Smooth muscle cell (in vitro differentiated cells): Measurements from ENCODE around the gene LRPAP1. TPM values are rescaled to one million over a fixed set of nuclear protein-coding genes. Genes with fewer than 3 reads are reported as not detected.
"Not testable (repeated sequence)": the region's sequence is repeated elsewhere in the genome, so short reads cannot be mapped to it uniquely, and the experiment has no call there.

Source experiments
- DNase-seq: peaks from one replicate; lab custom pipeline; 2025; ENCODE audit not compliant: unreplicated experiment; lab: John Stamatoyannopoulos, UW
- H2AFZ ChIP-seq: fragments of 200-600 bp; sonication (generic); 2 replicates; pipeline ENCODE4 v1.6.0; 2016; ENCODE audit warnings: antibody characterized with exemption, low read depth, mild to moderate bottlenecking
- H3F3A ChIP-seq: fragments of 200-600 bp; sonication (generic); 2 replicates; pipeline ENCODE4 v1.6.0; 2017; ENCODE audit warnings: antibody characterized with exemption, low read depth
- H3K27ac ChIP-seq: fragments of 200-600 bp; sonication (generic); 2 replicates; pipeline ENCODE4 v1.5.1; 2016; ENCODE audit warnings: low read depth, mild to moderate bottlenecking
- H3K27me3 ChIP-seq: fragments of 200-600 bp; sonication (generic); 2 replicates; pipeline ENCODE4 v1.6.1; 2016; ENCODE audit warnings: low read depth, mild to moderate bottlenecking
- H3K36me3 ChIP-seq: fragments of 200-600 bp; sonication (generic); 2 replicates; pipeline ENCODE4 v1.5.1; 2016; ENCODE audit warnings: low read depth
- H3K4me1 ChIP-seq: fragments of 200-600 bp; sonication (generic); 2 replicates; pipeline ENCODE4 v1.5.1; 2016; ENCODE audit warnings: low read depth
- H3K4me2 ChIP-seq: fragments of 200-600 bp; sonication (generic); 2 replicates; pipeline ENCODE4 v1.6.0; 2016; ENCODE audit warnings: mild to moderate bottlenecking
- H3K4me3 ChIP-seq: fragments of 200-600 bp; sonication (generic); 2 replicates; pipeline ENCODE4 v1.5.1; 2016; ENCODE audit warnings: mild to moderate bottlenecking
- H3K79me2 ChIP-seq: fragments of 200-600 bp; sonication (generic); 2 replicates; pipeline ENCODE4 v1.6.0; 2016; ENCODE audit warnings: low read depth, mild to moderate bottlenecking
- H3K9ac ChIP-seq: fragments of 200-600 bp; sonication (generic); 2 replicates; pipeline ENCODE4 v1.6.0; 2016; ENCODE audit warnings: low read depth
- H3K9me3 ChIP-seq: fragments of 200-600 bp; sonication (generic); replicated peaks from 2 replicates; pipeline ENCODE4 v1.5.1; 2016; ENCODE audit warnings: low read depth
- H4K20me1 ChIP-seq: fragments of 200-600 bp; sonication (generic); 2 replicates; pipeline ENCODE4 v1.6.0; 2016; ENCODE audit warnings: low read depth
- CTCF ChIP-seq: fragments of 200-600 bp; sonication (generic); IDR thresholded peaks from 2 replicates; pipeline ENCODE4 v1.5.1; 2017; ENCODE audit warnings: borderline replicate concordance, mild to moderate bottlenecking, antibody characterized with exemption; ENCODE audit not compliant: insufficient read depth, poor library complexity, severe bottlenecking
- WGBS: methylation state at CpG from one replicate; pipeline ENCODE4 v1.1.7; 2016; ENCODE audit warnings: low lambda C conversion rate; 5-methylcytosine and 5-hydroxymethylcytosine counted together
- polyA plus RNA-seq: library from polyadenylated mRNA; unstranded; fragments of >200 nt; fragmentation: Nextera tagmentation; extraction: Ambion mirVana; gene quantifications from 2 replicates; pipeline ENCODE4 v1.2.1, GENCODE V29; 2016
- total RNA-seq: library from RNA; depleted of rRNA; stranded (reverse); fragments of >200 nt; gene quantifications from 2 replicates; pipeline ENCODE4 v1.2.3, GENCODE V29; 2014

LRPAP1 gene
- total and polyA plus RNA-seq, 2 experiments from 2014 or later: 82.6 to 277 TPM

DNA sequence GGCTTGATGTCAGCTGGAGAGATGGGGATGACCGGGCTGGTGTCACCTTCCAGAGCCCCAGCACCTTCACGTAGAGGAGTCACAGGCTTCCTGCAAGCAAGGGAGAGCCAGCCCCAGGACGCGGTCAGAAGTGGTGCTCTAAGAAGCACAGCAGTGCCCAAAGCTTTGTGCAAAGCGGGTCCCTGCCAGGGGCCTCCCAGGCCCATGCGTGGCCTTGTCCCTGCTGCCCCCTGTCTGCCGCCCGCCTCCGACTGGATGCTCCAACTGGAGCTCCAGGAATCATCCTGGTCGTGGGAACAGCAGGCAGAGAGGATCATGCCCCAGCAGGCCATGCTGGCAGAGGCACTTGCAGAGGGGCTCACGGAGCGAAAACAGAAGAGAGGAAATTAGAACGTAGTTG lies 40.1 kb upstream of the LRPAP1 start:
- WGBS: 79% methylated on average over 13 of the region's 13 CpGs
- no peaks in the 10 kb centered on the region for H3K36me3 ChIP-seq
- H3K9me3 ChIP-seq: no peaks in the 10 kb centered on the region
- no peak overlapping the region for H3K27ac ChIP-seq
- no peaks in the 10 kb centered on the region for H3F3A ChIP-seq
- no peaks in the 10 kb centered on the region for H3K4me1 ChIP-seq
- no peak overlapping the region for H3K4me3 ChIP-seq
- H3K79me2 ChIP-seq: no peaks in the 10 kb centered on the region
- no peak overlapping the region for H3K9ac ChIP-seq
- no peak for DNase-seq
- H3K4me2 ChIP-seq: no peak overlapping the region
- no peaks in the 10 kb centered on the region for H4K20me1 ChIP-seq
- no peaks in the 10 kb centered on the region for H3K27me3 ChIP-seq
- H2AFZ ChIP-seq: no peak overlapping the region
- no peak for TF ChIP-seq CTCF

DNA sequence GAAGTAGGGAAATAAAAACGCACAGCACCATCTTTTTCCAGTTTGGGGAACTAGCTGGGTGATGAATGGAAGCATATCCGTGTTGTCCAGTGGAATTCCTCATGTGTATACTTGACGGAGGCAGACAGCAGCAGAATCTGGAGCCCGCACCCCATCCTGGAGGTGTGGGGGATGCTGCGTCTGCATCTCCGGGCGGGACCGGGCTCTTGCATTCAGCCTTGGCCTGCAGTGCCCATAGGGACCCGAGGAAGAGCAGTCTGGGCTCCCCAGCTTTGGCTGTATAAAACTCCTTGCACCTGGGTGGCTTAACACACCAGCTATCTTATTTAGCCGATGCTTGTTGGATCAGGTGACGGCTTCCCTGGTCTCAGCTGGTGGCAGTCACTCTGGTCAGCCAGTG lies 39.7 kb upstream of the LRPAP1 start:
- Histone ChIP-seq H3K4me1 (no peaks in the 10 kb centered on the region), H4K20me1 (no peaks in the 10 kb centered on the region), H3K79me2 (no peaks in the 10 kb centered on the region), H2AFZ (no peak overlapping the region), H3K9ac (no peak overlapping the region), H3K9me3 (no peaks in the 10 kb centered on the region), H3K27ac (no peak overlapping the region), H3K27me3 (no peaks in the 10 kb centered on the region), H3K4me3 (no peak overlapping the region), H3F3A (no peaks in the 10 kb centered on the region), H3K4me2 (no peak overlapping the region), H3K36me3 (no peaks in the 10 kb centered on the region)
- no peak for DNase-seq
- WGBS: 88% methylated on average over 11 of the region's 11 CpGs
- no peak for TF ChIP-seq CTCF

DNA sequence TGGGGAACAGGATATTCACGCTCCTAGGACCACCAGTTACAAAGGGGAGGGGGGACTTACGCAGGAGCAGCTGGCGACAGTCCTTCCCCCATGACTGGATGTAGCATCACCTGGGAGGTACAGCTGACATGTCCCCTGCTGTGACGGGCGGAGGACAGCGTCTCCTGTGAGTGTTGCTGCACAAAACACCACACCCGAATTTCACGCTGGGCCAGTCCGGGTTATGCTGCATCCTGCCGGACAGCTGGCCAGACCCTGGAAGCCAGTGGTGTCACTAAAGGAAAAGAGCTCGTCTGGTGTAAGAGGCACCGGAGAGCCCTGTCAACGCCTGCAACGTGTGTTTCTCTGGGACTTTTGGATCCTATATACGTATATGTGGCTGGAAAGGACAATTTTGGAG lies 38.7 kb upstream of the LRPAP1 start:
- not testable (repeated sequence) for H3K27ac ChIP-seq, H3K9ac ChIP-seq, H3K79me2 ChIP-seq, H3K4me1 ChIP-seq, H3K36me3 ChIP-seq, H4K20me1 ChIP-seq, DNase-seq, H3K4me3 ChIP-seq, H3F3A ChIP-seq, H3K9me3 ChIP-seq, H3K4me2 ChIP-seq, H2AFZ ChIP-seq, H3K27me3 ChIP-seq
- WGBS: 85% methylated on average over 15 of the region's 15 CpGs

- H2AFZ ChIP-seq, H3F3A ChIP-seq, H3K4me3 ChIP-seq, H4K20me1 ChIP-seq, H3K27ac ChIP-seq, H3K9me3 ChIP-seq, H3K36me3 ChIP-seq, H3K4me2 ChIP-seq, DNase-seq, H3K4me1 ChIP-seq, H3K9ac ChIP-seq, H3K79me2 ChIP-seq, H3K27me3 ChIP-seq: not testable (repeated sequence)
- 87% methylated on average over 15 of the region's 15 CpGs for WGBS
These were observed 37.4 kb upstream of the LRPAP1 start for GRCh38 chr4:3569611-3570010.

DNA sequence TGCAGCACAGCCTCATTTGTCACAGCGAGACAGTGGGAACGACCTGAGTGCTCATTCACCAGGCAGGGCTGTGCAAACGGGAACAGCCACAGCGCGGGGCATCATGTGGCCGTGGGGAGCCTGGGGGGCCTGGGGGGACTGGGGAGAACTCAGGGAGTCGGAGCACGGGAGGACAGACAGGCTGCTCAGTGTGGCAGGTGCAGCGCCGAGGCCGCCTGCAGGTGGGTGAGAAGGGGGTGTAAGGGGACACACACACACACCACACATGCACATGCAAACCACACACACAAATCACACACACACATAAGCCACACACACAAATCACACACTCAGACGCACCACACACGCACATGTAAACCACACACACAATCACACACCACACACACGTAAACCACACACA lies 34.5 kb upstream of the LRPAP1 start:
- H3K79me2 ChIP-seq, H3K9me3 ChIP-seq, H4K20me1 ChIP-seq, H3K4me2 ChIP-seq, H3K27ac ChIP-seq, H3K27me3 ChIP-seq, H2AFZ ChIP-seq, H3K9ac ChIP-seq, DNase-seq, H3K4me3 ChIP-seq, H3K36me3 ChIP-seq, H3F3A ChIP-seq, H3K4me1 ChIP-seq: not testable (repeated sequence)
- WGBS: 100% methylated on average over 3 of the region's 14 CpGs

- WGBS: 71% methylated on average over 10 of the region's 12 CpGs
- H2AFZ ChIP-seq, H3K36me3 ChIP-seq, H3K27ac ChIP-seq, H3K27me3 ChIP-seq, H3K9ac ChIP-seq, H3F3A ChIP-seq, H3K4me2 ChIP-seq, H3K79me2 ChIP-seq, H3K4me1 ChIP-seq, H3K4me3 ChIP-seq, DNase-seq, H3K9me3 ChIP-seq, H4K20me1 ChIP-seq: not testable (repeated sequence)
These were observed 34.1 kb upstream of the LRPAP1 start for GRCh38 chr4:3566301-3566700.

GRCh38 chr4:3564948-3565347 lies 32.7 kb upstream of the LRPAP1 start:
- H3K4me2 ChIP-seq, H3K4me3 ChIP-seq, H4K20me1 ChIP-seq, H3K9ac ChIP-seq, H3K4me1 ChIP-seq, H3K27me3 ChIP-seq, H3K27ac ChIP-seq, H3K79me2 ChIP-seq, H3K9me3 ChIP-seq, H3K36me3 ChIP-seq, H3F3A ChIP-seq, H2AFZ ChIP-seq, DNase-seq: not testable (repeated sequence)
- 94% methylated on average over 25 of the region's 31 CpGs for WGBS
